Ureter (tissue), 1 donor: Measurements from ENCODE around the gene DNAH6. TPM values are rescaled to one million over a fixed set of nuclear protein-coding genes. Genes with fewer than 3 reads are reported as not detected.
"Not testable (repeated sequence)": the region's sequence is repeated elsewhere in the genome, so short reads cannot be mapped to it uniquely, and the experiment has no call there.

Experiments used
- DNase-seq: peaks from one replicate; pipeline ENCODE4 v3.0.0-alpha.2; 2020; ENCODE audit warnings: low spot score
- total RNA-seq: library from RNA; stranded (reverse); gene quantifications from one replicate; pipeline ENCODE4 v1.2.4, GENCODE V29; 2023
- donor health status: DM: yes; HTN: yes; CAD: no.

The DNAH6 gene
- total RNA-seq, 1 donor from 2014 or later, result 2.2 TPM

- no peak for DNase-seq
These were observed 19.0 kb upstream of the DNAH6 start for GRCh38 chr2:84497285-84497684.

- no peak for DNase-seq
These were observed 18.0 kb upstream of the DNAH6 start for GRCh38 chr2:84498150-84498799.

GRCh38 chr2:84511024-84511423 is 5.3 kb upstream of the DNAH6 start:
- not testable (repeated sequence) for DNase-seq

- no peak for DNase-seq
These were observed 510 bp upstream of the DNAH6 start for GRCh38 chr2:84515788-84516187.

GRCh38 chr2:84519332-84519957 is 3.1 kb downstream of the DNAH6 start:
- no peak for DNase-seq

GRCh38 chr2:84526562-84526961 is 10.3 kb downstream of the DNAH6 start:
- DNase-seq, result no peak

- no peak for DNase-seq
These were observed 11.1 kb downstream of the DNAH6 start for GRCh38 chr2:84527137-84528129.

- DNase-seq, result no peak
These were observed 16.0 kb downstream of the DNAH6 start for GRCh38 chr2:84532291-84532690.

GRCh38 chr2:84534225-84534624 is 17.9 kb downstream of the DNAH6 start:
- DNase-seq, result no peak

- DNase-seq, result no peak
These were observed 21.0 kb downstream of the DNAH6 start for GRCh38 chr2:84537251-84537650.

- no peak for DNase-seq
These were observed 23.4 kb downstream of the DNAH6 start for GRCh38 chr2:84539729-84540128.

GRCh38 chr2:84545005-84545404 is 28.7 kb downstream of the DNAH6 start:
- no peak for DNase-seq

- DNase-seq, result no peak
These were observed 30.3 kb downstream of the DNAH6 start for GRCh38 chr2:84546551-84546950.

GRCh38 chr2:84548303-84548702 is 32.0 kb downstream of the DNAH6 start:
- no peak for DNase-seq

- DNase-seq, result no peak
These were observed 34.6 kb downstream of the DNAH6 start for GRCh38 chr2:84550916-84551315.

GRCh38 chr2:84551526-84551925 is 35.2 kb downstream of the DNAH6 start:
- DNase-seq, result not testable (repeated sequence)

- DNase-seq, result no peak
These were observed 39.9 kb downstream of the DNAH6 start for GRCh38 chr2:84556190-84556589.

- no peak for DNase-seq
These were observed 43.5 kb downstream of the DNAH6 start for GRCh38 chr2:84559838-84560237.

- no peak for DNase-seq
These were observed 63.4 kb downstream of the DNAH6 start for GRCh38 chr2:84579661-84580060.

- no peak for DNase-seq
These were observed 87.6 kb downstream of the DNAH6 start for GRCh38 chr2:84603911-84604310.

GRCh38 chr2:84613082-84613481 is 96.8 kb downstream of the DNAH6 start:
- no peak for DNase-seq

GRCh38 chr2:84619794-84620371 is 103.6 kb downstream of the DNAH6 start:
- DNase-seq, result no peak
